ENCODE measurements around the gene ZHX3.

The ZHX3 gene

DNA sequence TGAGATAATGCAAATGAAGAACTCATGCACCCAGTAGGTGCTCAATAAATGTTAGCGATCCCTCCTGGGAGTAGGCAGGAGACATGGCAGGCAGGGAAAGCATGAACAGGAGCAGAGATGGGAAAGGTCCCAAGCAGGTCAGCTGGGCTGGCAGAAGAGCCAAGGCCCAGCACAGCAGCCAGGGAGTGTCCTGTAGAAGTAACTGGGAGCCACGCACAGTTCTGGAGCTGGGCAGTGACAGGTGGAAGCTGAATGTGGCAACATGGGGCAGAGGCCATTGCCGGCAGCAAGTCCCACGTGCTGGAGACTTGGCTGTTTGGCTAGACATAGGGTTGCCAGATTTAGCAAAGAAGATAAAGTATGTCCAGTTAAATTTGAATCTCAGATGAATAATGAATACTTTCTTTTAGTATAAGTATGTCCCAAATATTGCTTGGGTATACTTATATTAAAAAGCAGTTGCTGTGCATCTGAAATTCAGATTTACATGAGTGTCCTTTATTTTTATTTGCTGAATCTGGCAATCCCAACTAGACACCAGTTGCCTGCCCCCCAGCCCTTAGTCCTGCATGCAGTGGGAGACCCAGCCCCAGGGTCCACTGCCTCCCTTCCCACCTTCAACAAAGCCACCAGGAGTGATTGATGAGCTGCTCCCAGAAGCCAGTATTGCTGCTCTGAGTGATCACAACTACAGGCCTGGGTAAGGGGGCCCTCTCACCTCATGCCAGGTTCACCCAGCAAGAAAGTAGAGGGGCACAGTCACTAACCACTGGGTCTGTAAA is 19.4 kb upstream of the ZHX3 start:
- CTCF ChIA-PET, result interaction anchor here (1.3 to 4.3 kb wide), 4 partner anchors 14 to 202 kb away, joined by 3 to 28 read pairs (median 10); no protein-coding TSS in a partner anchor
- H3K36me3 ChIP-seq (ENCODE audit: control insufficient read depth in 4 of 4, insufficient read depth in 4 of 4, low read length in 3 of 4), result no peaks in the 10 kb centered on the region
- POLR2A ChIA-PET, result no interaction called here
- WGBS (ENCODE audit: insufficient coverage), result 94% methylated on average over 4 of the region's 4 CpGs
- peaks cover 0 to 46% (median 15%) of the 10 kb centered on the region in 5 experiments for H3K27me3 ChIP-seq (replicated peaks in 2 of 5; ENCODE audit: control insufficient read depth in 4 of 5, insufficient read depth in 5 of 5, low read length in 4 of 5)
- no peaks in the 10 kb centered on the region for H3K9me3 ChIP-seq (ENCODE audit: control extremely low read depth in 1 of 5, control insufficient read depth in 4 of 5, insufficient read depth in 2 of 5, low read depth in 1 of 5, low read length in 4 of 5)
- H3K4me3 ChIP-seq (ENCODE audit: control insufficient read depth in 1 of 7, extremely low read depth in 1 of 7, insufficient read depth in 4 of 7, low read depth in 2 of 7, low read length in 6 of 7), result no peak overlapping the region
- H3K27ac ChIP-seq (ENCODE audit: insufficient read depth in 1 of 2, low read depth in 1 of 2, low read length in 2 of 2, poor library complexity in 1 of 2, severe bottlenecking in 2 of 2), result no peak overlapping the region
- peaks cover 0 to 12% (median 10%) of the 10 kb centered on the region in 4 experiments for H3K4me1 ChIP-seq (ENCODE audit: control extremely low read depth in 1 of 4, control insufficient read depth in 4 of 4, insufficient read depth in 4 of 4, low read length in 3 of 4)
- DNase-seq, result no peak

DNA sequence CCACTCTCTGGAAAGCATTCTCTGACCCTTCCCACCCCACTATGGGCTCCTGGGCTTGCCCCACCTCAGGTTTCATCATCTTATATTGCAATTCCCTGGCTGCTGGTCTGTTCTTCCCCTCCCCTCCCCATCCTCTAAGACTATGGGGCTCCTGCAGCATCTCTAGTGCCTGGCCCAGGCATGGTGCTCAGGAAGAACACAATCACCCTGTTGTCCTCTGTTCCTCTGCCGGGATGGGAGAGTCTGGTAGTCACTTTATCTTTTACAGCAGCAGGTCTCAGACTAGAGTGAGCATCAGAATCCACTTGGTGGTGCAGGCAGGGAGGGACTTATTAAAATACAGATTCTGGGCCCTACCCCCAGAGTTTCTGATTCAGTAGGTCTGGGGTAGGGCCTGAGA is 18.1 kb upstream of the ZHX3 start:
- no peaks in the 10 kb centered on the region for H3K9me3 ChIP-seq (ENCODE audit: control extremely low read depth in 1 of 5, control insufficient read depth in 4 of 5, insufficient read depth in 2 of 5, low read depth in 1 of 5, low read length in 4 of 5)
- no peak overlapping the region for H3K4me3 ChIP-seq (ENCODE audit: control insufficient read depth in 1 of 7, extremely low read depth in 1 of 7, insufficient read depth in 4 of 7, low read depth in 2 of 7, low read length in 6 of 7)
- H3K27me3 ChIP-seq (replicated peaks in 2 of 5; ENCODE audit: control insufficient read depth in 4 of 5, insufficient read depth in 5 of 5, low read length in 4 of 5), result peaks cover 0 to 35% (median 15%) of the 10 kb centered on the region in 5 experiments
- H3K36me3 ChIP-seq (ENCODE audit: control insufficient read depth in 4 of 4, insufficient read depth in 4 of 4, low read length in 3 of 4), result no peaks in the 10 kb centered on the region
- H3K27ac ChIP-seq (ENCODE audit: insufficient read depth in 1 of 2, low read depth in 1 of 2, low read length in 2 of 2, poor library complexity in 1 of 2, severe bottlenecking in 2 of 2), result no peak overlapping the region
- WGBS (ENCODE audit: insufficient coverage), result 63% methylated on average over 1 of the region's 1 CpG
- CTCF ChIA-PET, result interaction anchor here (1.9 to 2.1 kb wide), 2 partner anchors 13 to 163 kb away, joined by 4 to 7 read pairs; no protein-coding TSS in a partner anchor
- no peak for DNase-seq
- H3K4me1 ChIP-seq (ENCODE audit: control extremely low read depth in 1 of 4, control insufficient read depth in 4 of 4, insufficient read depth in 4 of 4, low read length in 3 of 4), result peaks cover 0 to 11% (median 9%) of the 10 kb centered on the region in 4 experiments
- POLR2A ChIA-PET, result no interaction called here

DNA sequence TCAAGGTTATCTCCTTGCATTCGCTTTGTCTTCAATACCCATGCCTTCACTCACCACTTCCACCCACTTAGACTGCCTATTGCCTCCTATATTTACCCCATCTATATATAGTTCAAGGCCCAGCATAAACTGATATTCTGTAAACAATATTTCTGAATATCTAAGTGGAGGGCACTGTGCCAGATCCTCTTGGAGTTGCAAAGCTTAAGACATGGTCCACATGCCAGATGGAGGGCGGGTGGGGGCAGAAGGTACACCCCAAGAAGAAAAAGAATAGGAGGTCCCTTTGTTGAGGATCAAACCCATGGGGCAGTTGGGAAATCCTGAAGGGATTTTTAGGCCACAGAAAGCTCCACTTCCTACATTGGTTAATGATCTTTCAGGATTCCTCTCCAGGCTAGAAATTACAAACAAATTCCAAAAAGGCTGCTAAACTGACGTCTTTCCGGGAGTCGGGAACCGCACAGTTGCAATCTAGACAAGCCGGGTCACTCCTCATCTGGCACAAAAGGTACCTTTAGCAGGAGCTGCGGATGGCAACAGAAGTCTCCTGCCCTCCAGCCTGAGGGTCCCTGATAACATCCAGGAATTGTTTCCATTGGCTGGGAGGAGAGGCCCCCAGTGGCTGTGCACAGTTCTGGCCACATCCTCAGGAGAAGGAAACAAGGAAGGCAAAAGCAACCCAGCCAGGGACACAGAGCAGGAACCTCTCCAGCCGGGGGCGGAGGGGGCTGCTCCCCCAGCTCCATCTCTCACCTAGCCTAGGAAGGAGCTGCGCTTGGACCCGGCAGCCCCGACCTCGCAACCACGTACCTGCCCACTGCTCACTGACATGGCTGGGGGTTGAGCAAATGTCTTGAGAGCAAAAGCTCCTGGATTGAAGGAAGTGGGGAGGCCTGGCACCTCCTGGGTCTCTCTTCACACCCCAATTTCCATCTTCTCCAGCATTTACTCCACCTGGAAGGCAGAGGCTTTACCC is 17.2 kb upstream of the ZHX3 start:
- ChIA-PET CTCF (interaction anchor here (1.9 to 2.1 kb wide), 2 partner anchors 12 to 162 kb away, joined by 4 to 7 read pairs; no protein-coding TSS in a partner anchor), POLR2A (no interaction called here)
- Histone ChIP-seq H3K4me1 (ENCODE audit: control extremely low read depth in 1 of 4, control insufficient read depth in 4 of 4, insufficient read depth in 4 of 4, low read length in 3 of 4) (peaks cover 3 to 12% (median 7%) of the 10 kb centered on the region in 4 experiments), H3K27me3 (replicated peaks in 2 of 5; ENCODE audit: control insufficient read depth in 4 of 5, insufficient read depth in 5 of 5, low read length in 4 of 5) (peaks cover 0 to 27% (median 15%) of the 10 kb centered on the region in 5 experiments), H3K36me3 (ENCODE audit: control insufficient read depth in 4 of 4, insufficient read depth in 4 of 4, low read length in 3 of 4) (no peaks in the 10 kb centered on the region), H3K27ac (ENCODE audit: insufficient read depth in 1 of 2, low read depth in 1 of 2, low read length in 2 of 2, poor library complexity in 1 of 2, severe bottlenecking in 2 of 2) (no peak overlapping the region), H3K4me3 (ENCODE audit: control insufficient read depth in 1 of 7, extremely low read depth in 1 of 7, insufficient read depth in 4 of 7, low read depth in 2 of 7, low read length in 6 of 7) (no peak overlapping the region), H3K9me3 (ENCODE audit: control extremely low read depth in 1 of 5, control insufficient read depth in 4 of 5, insufficient read depth in 2 of 5, low read depth in 1 of 5, low read length in 4 of 5) (no peaks in the 10 kb centered on the region)
- no peak for DNase-seq
- 94% methylated on average over 12 of the region's 15 CpGs for WGBS (ENCODE audit: insufficient coverage)

DNA sequence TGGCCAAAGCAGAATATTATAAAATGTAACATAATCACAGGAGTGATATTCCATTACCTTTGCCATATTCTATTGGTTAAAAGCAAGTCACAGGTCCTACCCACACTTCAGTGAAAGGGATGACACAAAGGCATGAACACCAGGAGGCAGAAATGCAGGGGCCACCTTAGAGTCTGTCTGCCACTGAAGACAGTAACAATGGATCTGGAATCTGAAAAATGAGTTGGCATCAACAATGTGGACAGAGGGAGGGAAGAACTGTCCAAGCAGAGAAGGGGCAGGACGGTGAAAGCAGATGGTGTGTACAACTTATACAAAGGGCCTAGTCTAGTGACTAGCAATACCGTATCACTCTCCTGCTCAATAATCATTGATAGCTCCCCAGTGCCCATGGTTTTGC is 16.5 kb upstream of the ZHX3 start:
- Histone ChIP-seq H3K4me1 (ENCODE audit: control extremely low read depth in 1 of 4, control insufficient read depth in 4 of 4, insufficient read depth in 4 of 4, low read length in 3 of 4) (peaks cover 3 to 16% (median 13%) of the 10 kb centered on the region in 4 experiments), H3K4me3 (ENCODE audit: control insufficient read depth in 1 of 7, extremely low read depth in 1 of 7, insufficient read depth in 4 of 7, low read depth in 2 of 7, low read length in 6 of 7) (no peak overlapping the region), H3K9me3 (ENCODE audit: control extremely low read depth in 1 of 5, control insufficient read depth in 4 of 5, insufficient read depth in 2 of 5, low read depth in 1 of 5, low read length in 4 of 5) (no peaks in the 10 kb centered on the region), H3K27ac (ENCODE audit: insufficient read depth in 1 of 2, low read depth in 1 of 2, low read length in 2 of 2, poor library complexity in 1 of 2, severe bottlenecking in 2 of 2) (no peak overlapping the region), H3K27me3 (replicated peaks in 2 of 5; ENCODE audit: control insufficient read depth in 4 of 5, insufficient read depth in 5 of 5, low read length in 4 of 5) (peaks cover 0 to 20% (median 8%) of the 10 kb centered on the region in 5 experiments), H3K36me3 (ENCODE audit: control insufficient read depth in 4 of 4, insufficient read depth in 4 of 4, low read length in 3 of 4) (no peaks in the 10 kb centered on the region)
- ChIA-PET POLR2A (no interaction called here), CTCF (interaction anchor here (1.9 to 2.1 kb wide), 2 partner anchors 11 to 161 kb away, joined by 4 to 7 read pairs; no protein-coding TSS in a partner anchor)
- WGBS (ENCODE audit: insufficient coverage), result 90% methylated on average over 2 of the region's 2 CpGs
- no peak for DNase-seq

DNA sequence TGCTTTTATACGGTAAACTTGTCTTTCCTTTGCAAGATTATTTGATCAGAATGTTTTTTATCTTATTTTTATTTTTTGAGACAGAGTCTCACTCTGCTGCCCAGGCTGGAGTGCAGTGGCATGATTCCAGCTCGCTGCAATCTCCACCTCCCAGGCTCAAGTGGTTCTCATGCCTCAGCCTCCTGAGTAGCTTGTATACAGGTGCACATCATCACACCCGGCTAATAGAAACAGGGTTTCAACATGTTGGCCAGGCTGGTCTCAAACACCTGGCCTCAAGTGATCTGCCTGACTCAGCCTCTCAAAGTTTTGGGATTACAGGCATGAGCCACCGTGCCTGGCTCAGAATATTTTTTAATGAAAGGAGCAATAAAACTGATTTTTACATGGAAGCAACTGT is 14.2 kb upstream of the ZHX3 start:
- DNase-seq, result no peak
- no peaks in the 10 kb centered on the region for H3K36me3 ChIP-seq (ENCODE audit: control insufficient read depth in 4 of 4, insufficient read depth in 4 of 4, low read length in 3 of 4)
- no peaks in the 10 kb centered on the region for H3K9me3 ChIP-seq (ENCODE audit: control extremely low read depth in 1 of 5, control insufficient read depth in 4 of 5, insufficient read depth in 2 of 5, low read depth in 1 of 5, low read length in 4 of 5)
- no peak overlapping the region for H3K27ac ChIP-seq (ENCODE audit: insufficient read depth in 1 of 2, low read depth in 1 of 2, low read length in 2 of 2, poor library complexity in 1 of 2, severe bottlenecking in 2 of 2)
- no peak overlapping the region for H3K4me3 ChIP-seq (ENCODE audit: control insufficient read depth in 1 of 7, extremely low read depth in 1 of 7, insufficient read depth in 4 of 7, low read depth in 2 of 7, low read length in 6 of 7)
- H3K4me1 ChIP-seq (ENCODE audit: control extremely low read depth in 1 of 4, control insufficient read depth in 4 of 4, insufficient read depth in 4 of 4, low read length in 3 of 4), result peaks cover 3 to 20% (median 15%) of the 10 kb centered on the region in 4 experiments
- ChIA-PET CTCF (interaction anchor here (1.9 kb wide), 1 partner anchor 9 kb away, joined by 4 read pairs; no protein-coding TSS in a partner anchor), POLR2A (no interaction called here)
- H3K27me3 ChIP-seq (replicated peaks in 2 of 5; ENCODE audit: control insufficient read depth in 4 of 5, insufficient read depth in 5 of 5, low read length in 4 of 5), result peaks cover 0 to 11% (median 7%) of the 10 kb centered on the region in 5 experiments
- 100% methylated on average over 3 of the region's 4 CpGs for WGBS (ENCODE audit: insufficient coverage)

DNA sequence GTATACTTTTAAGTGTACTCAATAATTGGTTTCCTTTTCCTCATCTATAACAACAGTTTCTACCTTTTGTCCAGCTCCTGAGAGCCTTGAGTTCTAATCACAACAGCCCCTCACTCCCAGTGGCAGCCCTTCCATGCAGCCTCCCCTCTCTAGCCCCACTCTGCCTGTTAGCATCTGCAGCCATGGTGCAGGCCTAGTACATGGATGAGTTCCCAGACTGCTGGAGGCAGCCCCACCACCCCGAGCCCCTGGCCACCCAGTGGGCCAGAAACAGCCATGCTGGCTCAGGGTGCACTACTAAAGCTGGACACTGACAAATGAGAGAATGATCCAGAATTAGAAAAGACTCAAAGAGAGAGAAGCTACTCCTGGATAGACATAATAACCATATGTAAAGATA is 13.4 kb upstream of the ZHX3 start:
- peaks cover 0 to 10% (median 5%) of the 10 kb centered on the region in 5 experiments for H3K27me3 ChIP-seq (replicated peaks in 2 of 5; ENCODE audit: control insufficient read depth in 4 of 5, insufficient read depth in 5 of 5, low read length in 4 of 5)
- H3K36me3 ChIP-seq (ENCODE audit: control insufficient read depth in 4 of 4, insufficient read depth in 4 of 4, low read length in 3 of 4), result no peaks in the 10 kb centered on the region
- H3K9me3 ChIP-seq (ENCODE audit: control extremely low read depth in 1 of 5, control insufficient read depth in 4 of 5, insufficient read depth in 2 of 5, low read depth in 1 of 5, low read length in 4 of 5), result no peaks in the 10 kb centered on the region
- WGBS (ENCODE audit: insufficient coverage), result no CpG with 5 or more reads among the region's 1 CpG
- H3K4me3 ChIP-seq (ENCODE audit: control insufficient read depth in 1 of 7, extremely low read depth in 1 of 7, insufficient read depth in 4 of 7, low read depth in 2 of 7, low read length in 6 of 7), result no peak overlapping the region
- CTCF ChIA-PET, result interaction anchor here (0.8 to 1.5 kb wide), 2 partner anchors 8 to 158 kb away, joined by 3 read pairs; no protein-coding TSS in a partner anchor
- H3K4me1 ChIP-seq (ENCODE audit: control extremely low read depth in 1 of 4, control insufficient read depth in 4 of 4, insufficient read depth in 4 of 4, low read length in 3 of 4), result peaks cover 3 to 20% (median 15%) of the 10 kb centered on the region in 4 experiments
- DNase-seq, result no peak
- H3K27ac ChIP-seq (ENCODE audit: insufficient read depth in 1 of 2, low read depth in 1 of 2, low read length in 2 of 2, poor library complexity in 1 of 2, severe bottlenecking in 2 of 2), result no peak overlapping the region
- POLR2A ChIA-PET, result no interaction called here
